Smooth muscle cell (in vitro differentiated cells): ENCODE data around the gene CHIA. TPM values are rescaled to one million over a fixed set of nuclear protein-coding genes. Genes with fewer than 3 reads are reported as not detected.
"Not testable (repeated sequence)": the region's sequence is repeated elsewhere in the genome, so short reads cannot be mapped to it uniquely, and the experiment has no call there.

ENCODE experiments used
- DNase-seq: peaks from one replicate; lab custom pipeline; 2025; ENCODE audit not compliant: unreplicated experiment; lab: John Stamatoyannopoulos, UW
- H2AFZ ChIP-seq: fragments of 200-600 bp; sonication (generic); 2 replicates; pipeline ENCODE4 v1.6.0; 2016; ENCODE audit warnings: antibody characterized with exemption, low read depth, mild to moderate bottlenecking
- H3F3A ChIP-seq: fragments of 200-600 bp; sonication (generic); 2 replicates; pipeline ENCODE4 v1.6.0; 2017; ENCODE audit warnings: antibody characterized with exemption, low read depth
- H3K27ac ChIP-seq: fragments of 200-600 bp; sonication (generic); 2 replicates; pipeline ENCODE4 v1.5.1; 2016; ENCODE audit warnings: low read depth, mild to moderate bottlenecking
- H3K27me3 ChIP-seq: fragments of 200-600 bp; sonication (generic); 2 replicates; pipeline ENCODE4 v1.6.1; 2016; ENCODE audit warnings: low read depth, mild to moderate bottlenecking
- H3K36me3 ChIP-seq: fragments of 200-600 bp; sonication (generic); 2 replicates; pipeline ENCODE4 v1.5.1; 2016; ENCODE audit warnings: low read depth
- H3K4me1 ChIP-seq: fragments of 200-600 bp; sonication (generic); 2 replicates; pipeline ENCODE4 v1.5.1; 2016; ENCODE audit warnings: low read depth
- H3K4me2 ChIP-seq: fragments of 200-600 bp; sonication (generic); 2 replicates; pipeline ENCODE4 v1.6.0; 2016; ENCODE audit warnings: mild to moderate bottlenecking
- H3K4me3 ChIP-seq: fragments of 200-600 bp; sonication (generic); 2 replicates; pipeline ENCODE4 v1.5.1; 2016; ENCODE audit warnings: mild to moderate bottlenecking
- H3K79me2 ChIP-seq: fragments of 200-600 bp; sonication (generic); 2 replicates; pipeline ENCODE4 v1.6.0; 2016; ENCODE audit warnings: low read depth, mild to moderate bottlenecking
- H3K9ac ChIP-seq: fragments of 200-600 bp; sonication (generic); 2 replicates; pipeline ENCODE4 v1.6.0; 2016; ENCODE audit warnings: low read depth
- H3K9me3 ChIP-seq: fragments of 200-600 bp; sonication (generic); replicated peaks from 2 replicates; pipeline ENCODE4 v1.5.1; 2016; ENCODE audit warnings: low read depth
- H4K20me1 ChIP-seq: fragments of 200-600 bp; sonication (generic); 2 replicates; pipeline ENCODE4 v1.6.0; 2016; ENCODE audit warnings: low read depth
- WGBS: methylation state at CpG from one replicate; pipeline ENCODE4 v1.1.7; 2016; ENCODE audit warnings: low lambda C conversion rate; 5-methylcytosine and 5-hydroxymethylcytosine counted together
- polyA plus RNA-seq: library from polyadenylated mRNA; unstranded; fragments of >200 nt; fragmentation: Nextera tagmentation; extraction: Ambion mirVana; gene quantifications from 2 replicates; pipeline ENCODE4 v1.2.1, GENCODE V29; 2016
- total RNA-seq: library from RNA; depleted of rRNA; stranded (reverse); fragments of >200 nt; gene quantifications from 2 replicates; pipeline ENCODE4 v1.2.3, GENCODE V29; 2014
- TF ChIP-seq, protein P1 (sequence below): fragments of 200-600 bp; sonication (generic); IDR thresholded peaks from 2 replicates; pipeline ENCODE4 v1.5.1; 2017; ENCODE audit warnings: borderline replicate concordance, mild to moderate bottlenecking, antibody characterized with exemption; ENCODE audit not compliant: insufficient read depth, poor library complexity, severe bottlenecking

CHIA gene
- total and polyA plus RNA-seq, 2 experiments from 2014 or later: not detected

- TF ChIP-seq, protein P1, sequence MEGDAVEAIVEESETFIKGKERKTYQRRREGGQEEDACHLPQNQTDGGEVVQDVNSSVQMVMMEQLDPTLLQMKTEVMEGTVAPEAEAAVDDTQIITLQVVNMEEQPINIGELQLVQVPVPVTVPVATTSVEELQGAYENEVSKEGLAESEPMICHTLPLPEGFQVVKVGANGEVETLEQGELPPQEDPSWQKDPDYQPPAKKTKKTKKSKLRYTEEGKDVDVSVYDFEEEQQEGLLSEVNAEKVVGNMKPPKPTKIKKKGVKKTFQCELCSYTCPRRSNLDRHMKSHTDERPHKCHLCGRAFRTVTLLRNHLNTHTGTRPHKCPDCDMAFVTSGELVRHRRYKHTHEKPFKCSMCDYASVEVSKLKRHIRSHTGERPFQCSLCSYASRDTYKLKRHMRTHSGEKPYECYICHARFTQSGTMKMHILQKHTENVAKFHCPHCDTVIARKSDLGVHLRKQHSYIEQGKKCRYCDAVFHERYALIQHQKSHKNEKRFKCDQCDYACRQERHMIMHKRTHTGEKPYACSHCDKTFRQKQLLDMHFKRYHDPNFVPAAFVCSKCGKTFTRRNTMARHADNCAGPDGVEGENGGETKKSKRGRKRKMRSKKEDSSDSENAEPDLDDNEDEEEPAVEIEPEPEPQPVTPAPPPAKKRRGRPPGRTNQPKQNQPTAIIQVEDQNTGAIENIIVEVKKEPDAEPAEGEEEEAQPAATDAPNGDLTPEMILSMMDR: no peak
Measured at GRCh38 chr1:111320066-111320879, 29.6 kb downstream of the CHIA start.

DNA sequence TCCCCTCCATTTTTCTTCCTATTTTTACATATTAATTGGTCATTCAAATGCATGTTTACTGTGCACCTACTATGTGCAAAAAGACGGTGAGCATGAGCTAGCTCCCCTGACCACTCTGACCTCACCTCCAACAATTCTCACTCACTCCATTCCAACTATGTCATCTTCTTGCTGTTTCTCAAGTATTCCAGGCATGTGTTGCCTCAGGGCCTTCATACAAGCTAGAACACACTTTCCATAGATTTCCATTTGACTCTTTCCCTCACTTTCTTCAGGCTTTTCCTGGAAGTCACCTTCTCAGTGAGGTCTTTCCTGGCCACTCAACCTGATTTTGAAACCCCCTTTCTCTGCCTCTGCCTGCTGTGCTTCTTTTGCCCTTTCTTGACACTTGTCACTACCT lies 32.6 kb downstream of the CHIA start:
- Histone ChIP-seq H3K4me2 (no peak overlapping the region), H3K4me3 (no peak overlapping the region), H3K9ac (no peak overlapping the region), H3F3A (no peaks in the 10 kb centered on the region), H3K27ac (no peak overlapping the region), H3K4me1 (no peaks in the 10 kb centered on the region), H4K20me1 (no peaks in the 10 kb centered on the region), H3K79me2 (no peaks in the 10 kb centered on the region), H2AFZ (no peak overlapping the region), H3K36me3 (no peaks in the 10 kb centered on the region), H3K27me3 (no peaks in the 10 kb centered on the region), H3K9me3 (peaks cover under 1% of the 10 kb centered on the region)
- WGBS: 53% methylated on average over 1 of the region's 1 CpG
- DNase-seq: no peak
- TF ChIP-seq, protein P1: no peak

More at GRCh38 chr1:111320066-111320879, 29.6 kb downstream of the CHIA start:
- 83% methylated on average over 12 of the region's 12 CpGs for WGBS
- Histone ChIP-seq H3K27me3 (no peaks in the 10 kb centered on the region), H3K9ac (no peak overlapping the region), H3K4me2 (no peak overlapping the region), H3F3A (no peaks in the 10 kb centered on the region), H3K27ac (no peak overlapping the region), H3K9me3 (no peaks in the 10 kb centered on the region), H3K79me2 (no peaks in the 10 kb centered on the region), H4K20me1 (no peaks in the 10 kb centered on the region), H3K4me1 (no peaks in the 10 kb centered on the region), H3K4me3 (no peak overlapping the region), H3K36me3 (no peaks in the 10 kb centered on the region), H2AFZ (no peak overlapping the region)
- no peak for DNase-seq

DNA sequence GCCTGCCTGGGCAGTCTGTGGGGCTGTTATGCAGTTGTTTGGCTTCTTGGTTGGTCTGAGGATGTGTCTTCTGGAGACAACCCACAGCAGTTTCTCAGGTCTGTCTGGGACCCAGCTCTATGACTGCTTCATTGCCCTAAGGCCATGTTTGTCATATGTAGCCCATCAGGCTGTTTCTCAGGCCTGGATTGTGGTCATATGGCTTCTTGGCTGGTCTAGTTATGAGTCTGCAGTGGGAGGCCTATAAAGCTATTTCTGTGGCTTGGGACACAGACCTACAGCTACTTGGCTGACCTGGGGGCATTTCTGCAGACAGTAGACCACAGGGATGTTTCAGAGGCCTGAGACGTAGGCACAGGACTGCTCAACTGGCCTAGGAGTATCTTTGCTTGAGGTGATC lies 41.5 kb downstream of the CHIA start:
- no peak overlapping the region for H3K4me2 ChIP-seq
- H3K4me1 ChIP-seq: no peaks in the 10 kb centered on the region
- 78% methylated on average over 1 of the region's 1 CpG for WGBS
- no peaks in the 10 kb centered on the region for H3K36me3 ChIP-seq
- no peaks in the 10 kb centered on the region for H3F3A ChIP-seq
- H4K20me1 ChIP-seq: no peaks in the 10 kb centered on the region
- TF ChIP-seq, protein P1: no peak
- DNase-seq: no peak
- no peaks in the 10 kb centered on the region for H3K27me3 ChIP-seq
- H3K9me3 ChIP-seq: peaks cover 4% of the 10 kb centered on the region
- no peak overlapping the region for H3K9ac ChIP-seq
- H2AFZ ChIP-seq: no peak overlapping the region
- H3K4me3 ChIP-seq: no peak overlapping the region
- H3K79me2 ChIP-seq: no peaks in the 10 kb centered on the region
- H3K27ac ChIP-seq: no peak overlapping the region

DNA sequence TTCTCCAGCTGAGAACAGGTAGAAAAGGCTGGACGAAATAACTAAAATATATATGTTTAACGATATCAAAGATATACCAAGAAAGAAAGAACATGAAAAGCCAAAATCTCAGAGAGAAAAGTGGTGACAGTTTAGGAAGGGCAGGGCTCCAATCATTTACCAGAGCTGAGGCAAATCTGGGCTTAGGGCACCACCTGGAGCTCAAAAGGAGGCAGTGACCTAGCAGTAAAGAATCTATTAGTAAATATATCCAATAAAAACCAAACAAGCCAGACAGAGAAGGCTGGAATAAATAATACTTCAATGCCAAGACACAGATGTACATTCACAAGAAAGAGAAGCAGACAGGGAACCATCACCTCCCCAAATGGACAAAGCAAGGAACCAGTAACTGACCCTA lies 43.5 kb downstream of the CHIA start:
- 27% methylated on average over 2 of the region's 2 CpGs for WGBS
- Histone ChIP-seq H3F3A (no peaks in the 10 kb centered on the region), H3K9me3 (no peaks in the 10 kb centered on the region), H3K9ac (no peak overlapping the region), H3K4me3 (no peak overlapping the region), H3K79me2 (no peaks in the 10 kb centered on the region), H3K36me3 (no peaks in the 10 kb centered on the region), H4K20me1 (no peaks in the 10 kb centered on the region), H3K27me3 (no peaks in the 10 kb centered on the region), H2AFZ (no peak overlapping the region), H3K27ac (no peak overlapping the region), H3K4me1 (no peaks in the 10 kb centered on the region), H3K4me2 (no peak overlapping the region)
- TF ChIP-seq, protein P1: peak; percentile 55
- DNase-seq: no peak

- WGBS: 91% methylated on average over 14 of the region's 15 CpGs
- not testable (repeated sequence) for H2AFZ ChIP-seq, H3K79me2 ChIP-seq, H3K36me3 ChIP-seq, H3K4me1 ChIP-seq, H3F3A ChIP-seq, H3K9ac ChIP-seq, H3K9me3 ChIP-seq, H3K4me2 ChIP-seq, H4K20me1 ChIP-seq, DNase-seq, H3K27me3 ChIP-seq, H3K27ac ChIP-seq, H3K4me3 ChIP-seq
Measured at GRCh38 chr1:111335214-111335877, 44.7 kb downstream of the CHIA start.
